GM12878 (cell line): Measurements from ENCODE around the gene DOK7. TPM values are rescaled to one million over a fixed set of nuclear protein-coding genes. Genes with fewer than 3 reads are reported as not detected.

Experiments
- ATAC-seq: fragments of 200-7000 bp; cut with Tn5 transposase; 3 replicates; pipeline ENCODE4 v1.9.1; 2020; ENCODE audit warnings: mild to moderate bottlenecking, moderate library complexity
- BruUV-seq: library from RNA; stranded (reverse); fragments of 400-500 nt; replicated peaks from 2 replicates; lab custom pipeline; 2021; lab: Mats Ljungman, UMichigan
- CTCF ChIA-PET: fragments of 300-600 bp; sonication (Branson Sonifier 250); formaldehyde crosslinking; extraction: SDS; loops from one replicate; lab custom pipeline; 2021; ENCODE audit warnings: inconsistent platforms; lab: Yijun Ruan, JAX
- POLR2A ChIA-PET: fragments of 350-600 bp; formaldehyde crosslinking; extraction: SDS; loops from one replicate; lab custom pipeline; 2021; ENCODE audit warnings: inconsistent platforms; lab: Charles Lee
- RAD21 ChIA-PET: fragments of 300-600 bp; sonication (Branson Sonifier 250); formaldehyde crosslinking; loops from one replicate; lab custom pipeline; 2023; ENCODE audit warnings: antibody characterized with exemption; ENCODE audit not compliant: unreplicated experiment; lab: Charles Lee
- SMC1A ChIA-PET: fragments of 300-600 bp; sonication (Branson Sonifier 250); formaldehyde crosslinking; loops from one replicate; lab custom pipeline; 2023; ENCODE audit not compliant: unreplicated experiment, uncharacterized antibody; lab: Charles Lee
- DNase-seq: peaks from one replicate; pipeline ENCODE4 v3.0.0-alpha.2; 2011; ENCODE audit warnings: low read depth, low spot score
- FAIRE-seq: peaks from 3 replicates; lab custom pipeline; 2011; peaks lifted over from hg19 to GRCh38; lab: Jason Lieb, UNC
- H2AFZ ChIP-seq: 2 replicates; pipeline ENCODE4 v1.6.0; 2011; ENCODE audit warnings: low read depth, low read length, control low read depth; ENCODE audit not compliant: control insufficient read depth
- H3K27ac ChIP-seq: 2 replicates; pipeline ENCODE4 v1.5.1; 2011; ENCODE audit warnings: control low read depth; ENCODE audit not compliant: control insufficient read depth, insufficient read depth
- H3K27me3 ChIP-seq, 2 experiments: replicated peaks in 1 of 2; 2 replicates each; pipeline versions ENCODE4 v1.6.0 to v1.6.1; 2011; ENCODE audit warnings: low read length in 1 of 2; ENCODE audit not compliant: control insufficient read depth in 2 of 2, insufficient read depth in 2 of 2
- H3K36me3 ChIP-seq, 2 experiments: 2 replicates each; pipeline ENCODE4 v1.5.1; 2011; ENCODE audit warnings: low read length in 1 of 2; ENCODE audit not compliant: control insufficient read depth in 2 of 2, insufficient read depth in 2 of 2
- H3K4me1 ChIP-seq: 2 replicates; pipeline ENCODE4 v1.6.1; 2011; ENCODE audit warnings: mild to moderate bottlenecking, low read length, moderate library complexity, mixed read lengths; ENCODE audit not compliant: control insufficient read depth, insufficient read depth
- H3K4me2 ChIP-seq: 2 replicates; pipeline ENCODE4 v1.6.0; 2011; ENCODE audit warnings: control low read depth; ENCODE audit not compliant: control insufficient read depth, insufficient read depth
- H3K4me3 ChIP-seq: fragments of 200-600 bp; sonication (generic); 2 replicates; pipeline ENCODE4 v1.5.1; 2016
- H3K79me2 ChIP-seq: 2 replicates; pipeline ENCODE4 v1.6.0; 2011; ENCODE audit warnings: low read length; ENCODE audit not compliant: control insufficient read depth, insufficient read depth
- H3K9ac ChIP-seq: 2 replicates; pipeline ENCODE4 v1.8.0; 2011; ENCODE audit warnings: low read length, control low read depth, mixed read lengths; ENCODE audit not compliant: control insufficient read depth, insufficient read depth
- H3K9me3 ChIP-seq: replicated peaks from 3 replicates; pipeline ENCODE4 v1.5.1; 2011; ENCODE audit warnings: mild to moderate bottlenecking, low read length; ENCODE audit not compliant: control insufficient read depth, insufficient read depth
- H4K20me1 ChIP-seq: 2 replicates; pipeline ENCODE4 v1.6.0; 2011; ENCODE audit not compliant: control insufficient read depth, insufficient read depth
- CHD1 ChIP-seq: IDR thresholded peaks from 2 replicates; pipeline ENCODE4 v1.6.1; 2012; ENCODE audit warnings: low read depth, low read length, improper control_type of control experiment
- MTA3 ChIP-seq: IDR thresholded peaks from 2 replicates; pipeline ENCODE4 v1.6.1; 2012; ENCODE audit warnings: low read length, inconsistent platforms, borderline replicate concordance
- NFYA ChIP-seq: IDR thresholded peaks from 2 replicates; pipeline ENCODE4 v1.6.1; 2011; ENCODE audit warnings: low read depth, mild to moderate bottlenecking, low read length, improper control_type of control experiment, borderline replicate concordance
- RAD51 ChIP-seq: fragments of 450-650 bp; IDR thresholded peaks from 2 replicates; pipeline ENCODE4 v1.6.1; 2016; ENCODE audit warnings: moderate library complexity, mild to moderate bottlenecking, inconsistent platforms
- SRF ChIP-seq, 2 experiments: IDR thresholded peaks; 2 replicates each; pipeline ENCODE4 v1.6.1; 2011; ENCODE audit warnings: low read depth in 2 of 2, low read length in 2 of 2, mild to moderate bottlenecking in 1 of 2, moderate library complexity in 1 of 2
- SUPT20H ChIP-seq: IDR thresholded peaks from 2 replicates; pipeline ENCODE4 v1.6.1; 2011; ENCODE audit warnings: low read depth, mild to moderate bottlenecking, low read length, moderate library complexity, borderline replicate concordance; ENCODE audit not compliant: control insufficient read depth
- WGBS: methylation state at CpG from one replicate; pipeline ENCODE4 v1.1.6; 2016; ENCODE audit warnings: low lambda C conversion rate; ENCODE audit not compliant: insufficient replicate concordance, insufficient coverage; ENCODE audit errors: missing lambda C conversion rate; 5-methylcytosine and 5-hydroxymethylcytosine counted together
- in situ Hi-C: fragments of 300-500 bp; cut with MboI; formaldehyde crosslinking; loops from 9 replicates; pipeline ENCODE4 v1.14.3; 2018; ENCODE audit warnings: mixed read lengths
- intact Hi-C: fragments of 100-400 bp; cut with micrococcal nuclease; formaldehyde crosslinking; loops from one replicate; pipeline ENCODE4 v1.14.2; 2022; ENCODE audit not compliant: unreplicated experiment
- polyA plus RNA-seq, 11 experiments: library from polyadenylated mRNA; depleted of rRNA in 4 of 11; unstranded in 6 of 11; stranded (reverse) in 5 of 11; fragments of >200 nt; fragmentation: Nextera tagmentation in 4 of 11; fragmentation: Illumina TruSeq in 1 of 11; extraction: Ambion mirVana in 4 of 11; extraction: Trizol in 1 of 11; gene quantifications; 1 replicate in 1 of 11; 2 replicates in 10 of 11; pipeline versions ENCODE4 v1.2.1 to v1.2.3, GENCODE V29; 2011 to 2016; ENCODE audit warnings: inconsistent platforms in 2 of 11, missing spikeins in 2 of 11, low read depth in 1 of 11
- total RNA-seq, 4 experiments: library from RNA; depleted of rRNA in 3 of 4; stranded (reverse); fragments of >200 nt in 3 of 4; fragmentation: Illumina TruSeq in 1 of 4; extraction: Trizol in 1 of 4; gene quantifications; 2 replicates each; pipeline versions ENCODE4 v1.2.1 to v1.2.3, GENCODE V29; 2013 to 2021
- TF ChIP-seq, protein P1 (sequence below): IDR thresholded peaks from 2 replicates; pipeline ENCODE4 v1.6.1; 2011; ENCODE audit warnings: borderline replicate concordance, low read depth, mild to moderate bottlenecking, moderate library complexity, low read length; ENCODE audit not compliant: insufficient read depth, poor library complexity, severe bottlenecking

Gene DOK7
- total and polyA plus RNA-seq, 10 of the 15 experiments (the other 5 are each of a cell fraction or from before 2014, with no cell fraction given): 0.04 to 0.46 (median 0.18) TPM; not detected in 4

DNA sequence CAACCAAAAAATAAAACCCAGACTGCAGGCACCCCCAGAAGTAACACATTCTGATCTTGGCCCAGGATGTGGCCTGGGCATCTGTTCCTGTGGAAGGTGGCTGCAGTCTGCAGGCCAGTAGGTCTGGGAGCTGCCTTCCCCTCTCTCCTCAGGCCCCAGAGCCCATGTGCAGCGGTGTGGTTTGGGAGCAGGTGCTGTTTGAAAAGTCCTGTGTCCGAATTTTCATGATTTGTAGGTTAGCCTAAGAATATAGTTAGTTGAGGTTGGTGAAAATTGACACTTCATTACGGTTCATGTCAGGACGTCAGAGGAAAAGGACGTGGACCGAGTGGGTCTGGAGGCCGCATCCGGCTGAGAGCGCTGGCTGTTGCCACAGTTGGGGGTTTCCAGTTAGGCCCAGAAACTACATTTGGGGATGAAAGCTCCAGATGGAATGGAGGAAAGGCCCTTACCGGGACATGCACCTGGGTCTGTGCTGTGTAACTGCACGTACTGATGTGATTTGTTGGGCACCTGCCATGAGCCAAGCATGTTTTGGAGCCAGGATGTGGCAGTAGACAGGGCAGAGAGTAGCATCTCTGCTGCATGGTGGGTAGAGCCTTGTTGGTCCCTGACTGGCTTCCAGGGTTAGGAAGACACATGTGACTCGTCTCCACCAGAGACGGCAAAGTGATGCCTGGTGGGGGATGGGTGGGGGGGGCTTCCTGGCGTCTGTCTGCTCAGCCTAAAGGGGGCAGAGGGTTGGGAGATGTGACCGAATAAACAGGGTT lies 43.1 kb upstream of the DOK7 start:
- H3K9ac ChIP-seq: no peak overlapping the region
- FAIRE-seq (no peak), ATAC-seq (no peak)
- in situ Hi-C loops: no loop called here
- no peak overlapping the region for H3K27ac ChIP-seq
- no peak overlapping the region for H2AFZ ChIP-seq
- no peak overlapping the region for H3K4me3 ChIP-seq
- no peaks in the 10 kb centered on the region for H3K79me2 ChIP-seq
- BruUV-seq: no TSS peak
- TF ChIP-seq CHD1 (no peak), SUPT20H (no peak), SRF (IDR thresholded peaks at IDR 0.05; ENCODE audit: low read depth in 2 of 2, low read length in 2 of 2) (no peak), MTA3 (no peak), NFYA (no peak), RAD51 (no peak)
- TF ChIP-seq, protein P1, sequence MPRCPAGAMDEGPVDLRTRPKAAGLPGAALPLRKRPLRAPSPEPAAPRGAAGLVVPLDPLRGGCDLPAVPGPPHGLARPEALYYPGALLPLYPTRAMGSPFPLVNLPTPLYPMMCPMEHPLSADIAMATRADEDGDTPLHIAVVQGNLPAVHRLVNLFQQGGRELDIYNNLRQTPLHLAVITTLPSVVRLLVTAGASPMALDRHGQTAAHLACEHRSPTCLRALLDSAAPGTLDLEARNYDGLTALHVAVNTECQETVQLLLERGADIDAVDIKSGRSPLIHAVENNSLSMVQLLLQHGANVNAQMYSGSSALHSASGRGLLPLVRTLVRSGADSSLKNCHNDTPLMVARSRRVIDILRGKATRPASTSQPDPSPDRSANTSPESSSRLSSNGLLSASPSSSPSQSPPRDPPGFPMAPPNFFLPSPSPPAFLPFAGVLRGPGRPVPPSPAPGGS: no peak
- TF ChIP-seq, all 136 proteins: peak for 0
- intact Hi-C loops: no loop called here
- no peaks in the 10 kb centered on the region for H3K4me1 ChIP-seq
- no peaks in the 10 kb centered on the region for H3K27me3 ChIP-seq
- ChIA-PET POLR2A (no interaction called here), SMC1A (no interaction called here), RAD21 (no interaction called here), CTCF (interaction anchor here (1.5 kb wide), 1 partner anchor 74 kb away, joined by 5 read pairs; no protein-coding TSS in a partner anchor)
- DNase-seq: no peak
- no peaks in the 10 kb centered on the region for H3K36me3 ChIP-seq
- H3K9me3 ChIP-seq: no peaks in the 10 kb centered on the region
- WGBS: 50% methylated on average over 15 of the region's 15 CpGs
- H4K20me1 ChIP-seq: no peaks in the 10 kb centered on the region; the same call in 1 of the 2 replicates
- H3K4me2 ChIP-seq: no peak overlapping the region
